K562 (cell line): Measurements from ENCODE around the gene SLC44A1. TPM values are rescaled to one million over a fixed set of nuclear protein-coding genes. Genes with fewer than 3 reads are reported as not detected.

Experiments used
- E4F1 ChIP-seq: fragments of 250-450 bp; sonication (Bioruptor Pico); IDR thresholded peaks from 2 replicates; pipeline ENCODE4 v1.5.0; 2021; ENCODE audit warnings: mild to moderate bottlenecking, borderline replicate concordance
- MGA ChIP-seq: fragments of 450-650 bp; IDR thresholded peaks from 2 replicates; pipeline ENCODE4 v1.6.1; 2016; ENCODE audit warnings: mild to moderate bottlenecking, moderate library complexity
- ZHX1 ChIP-seq: fragments of 150-350 bp; conservative IDR thresholded peaks from 2 replicates; pipeline ENCODE4 v1.6.1; 2014; ENCODE audit warnings: low read length
- polyA plus RNA-seq, 8 experiments: library from polyadenylated mRNA; depleted of rRNA in 4 of 8; stranded (reverse) in 5 of 8; unstranded in 3 of 8; fragments of >200 nt; fragmentation: Nextera tagmentation in 2 of 8; fragmentation: Illumina TruSeq in 1 of 8; extraction: Ambion mirVana in 2 of 8; extraction: Trizol in 1 of 8; gene quantifications; 2 replicates each; pipeline versions ENCODE4 v1.2.1 to v1.2.3, GENCODE V29; 2011 to 2014; ENCODE audit warnings: inconsistent platforms in 1 of 8, missing spikeins in 1 of 8
- total RNA-seq, 7 experiments: library from RNA; depleted of rRNA in 6 of 7; stranded (reverse); fragments of >200 nt in 6 of 7; fragmentation: Illumina TruSeq in 2 of 7; extraction: Trizol in 2 of 7; gene quantifications; 2 replicates each; pipeline versions ENCODE4 v1.2.1 to v1.2.3, GENCODE V29; 2011 to 2021; ENCODE audit warnings: low replicate concordance in 1 of 7

SLC44A1 gene
- total and polyA plus RNA-seq, 9 of the 15 experiments (the other 6 are each of a cell fraction or from before 2014, with no cell fraction given) = 0.11 to 0.59 (median 0.30) TPM

- no peak for TF ChIP-seq MGA
- no peak for TF ChIP-seq E4F1 (CRISPR knock-in tag)
- TF ChIP-seq ZHX1 = no peak
Observed at GRCh38 chr9:105396901-105397300, 152.4 kb downstream of the SLC44A1 start (continued).
